GM19328 (cell line): Measurements from ENCODE around the gene LRP4.
A peak's percentile ranks its signal among the peaks of the same experiment; 100 is the strongest.
"Not testable (repeated sequence)": the region's sequence is repeated elsewhere in the genome, so short reads cannot be mapped to it uniquely, and the experiment has no call there.

Experiments used
- ATAC-seq: cut with Tn5 transposase; IDR thresholded peaks from one replicate; pipeline ENCODE4 v1.9.1; 2021; ENCODE audit warnings: mild to moderate bottlenecking, moderate library complexity; ENCODE audit not compliant: unreplicated experiment

LRP4 gene

GRCh38 chr11:46918083-46918787, at the start of gene LRP4:
TSS of gene LRP4 (minus strand) at chr11:46918550. CDS start at chr11:46918379, 171 bp downstream.
- no peak for ATAC-seq

- no peak for ATAC-seq
Measured at GRCh38 chr11:46967962-46968361, 49.6 kb upstream of the LRP4 start.

GRCh38 chr11:46966773-46967172, 48.4 kb upstream of the LRP4 start:
- ATAC-seq, result no peak

- ATAC-seq, result no peak
Measured at GRCh38 chr11:46963844-46964243, 45.5 kb upstream of the LRP4 start.

GRCh38 chr11:46961886-46962285, 43.5 kb upstream of the LRP4 start:
- not testable (repeated sequence) for ATAC-seq

- no peak for ATAC-seq
Measured at GRCh38 chr11:46961041-46961440, 42.7 kb upstream of the LRP4 start.

- no peak for ATAC-seq
Measured at GRCh38 chr11:46958777-46959176, 40.4 kb upstream of the LRP4 start.

- no peak for ATAC-seq
Measured at GRCh38 chr11:46953093-46953492, 34.7 kb upstream of the LRP4 start.

- no peak for ATAC-seq
Measured at GRCh38 chr11:46952553-46952952, 34.2 kb upstream of the LRP4 start.

GRCh38 chr11:46951864-46952263, 33.5 kb upstream of the LRP4 start:
- ATAC-seq, result no peak

- no peak for ATAC-seq
Measured at GRCh38 chr11:46949297-46949696, 30.9 kb upstream of the LRP4 start.

GRCh38 chr11:46948378-46949131, 30.2 kb upstream of the LRP4 start:
- no peak for ATAC-seq

- ATAC-seq, result no peak
Measured at GRCh38 chr11:46947399-46948077, 29.2 kb upstream of the LRP4 start.

- ATAC-seq, result no peak
Measured at GRCh38 chr11:46944356-46945075, 26.2 kb upstream of the LRP4 start.

GRCh38 chr11:46942172-46942571, 23.8 kb upstream of the LRP4 start:
- ATAC-seq, result no peak

- peak; percentile 85 for ATAC-seq
Measured at GRCh38 chr11:46936138-46937110, 18.1 kb upstream of the LRP4 start, which contains the start of gene CSTPP1. TSS of gene CSTPP1 (plus strand) at chr11:46936761. CDS start at chr11:46936806, 45 bp downstream.

- ATAC-seq, result no peak
Measured at GRCh38 chr11:46930089-46930488, 11.7 kb upstream of the LRP4 start.

- ATAC-seq, result not testable (repeated sequence)
Measured at GRCh38 chr11:46928701-46929100, 10.4 kb upstream of the LRP4 start.

- ATAC-seq, result not testable (repeated sequence)
Measured at GRCh38 chr11:46927928-46928327, 9.6 kb upstream of the LRP4 start.

- ATAC-seq, result no peak
Measured at GRCh38 chr11:46920755-46921154, 2.4 kb upstream of the LRP4 start.
